Testis (tissue), 3 donors: ENCODE data around the gene COPG2. TPM values are rescaled to one million over a fixed set of nuclear protein-coding genes. Genes with fewer than 3 reads are reported as not detected.

ENCODE experiments used
- DNase-seq: peaks from one replicate; pipeline ENCODE4 v3.0.0-alpha.2; 2019
- H3K27ac ChIP-seq, 2 donors: fragments of 200-600 bp; sonication (generic); one replicate each; pipeline ENCODE4 v1.5.1; 2019
- H3K27me3 ChIP-seq: fragments of 200-600 bp; sonication (generic); one replicate; pipeline ENCODE4 v1.5.1; 2019
- H3K36me3 ChIP-seq: fragments of 200-600 bp; sonication (generic); one replicate; pipeline ENCODE4 v1.5.1; 2017; ENCODE audit warnings: low read depth; ENCODE audit errors: missing control alignments
- H3K4me1 ChIP-seq: fragments of 200-600 bp; sonication (generic); one replicate; pipeline ENCODE4 v1.5.1; 2019
- H3K4me3 ChIP-seq, 2 donors: fragments of 200-600 bp; sonication (generic); one replicate each; pipeline ENCODE4 v1.5.1; 2017 to 2019
- H3K9me3 ChIP-seq: fragments of 200-600 bp; sonication (generic); one replicate; pipeline ENCODE4 v1.5.1; 2017
- POLR2A ChIP-seq: fragments of 450-650 bp; IDR thresholded peaks from one replicate; pipeline ENCODE4 v1.6.1; 2017; ENCODE audit warnings: antibody characterized with exemption, mild to moderate bottlenecking, moderate library complexity
- WGBS, 2 donors: methylation state at CpG; one replicate each; pipeline ENCODE4 v1.1.5; 2018; 5-methylcytosine and 5-hydroxymethylcytosine counted together
- intact Hi-C: fragments of 100-400 bp; cut with DNase I; formaldehyde crosslinking; loops from one replicate; pipeline ENCODE4 v1.15.1; 2023; ENCODE audit warnings: low total_unique reads
- polyA plus RNA-seq: library from polyadenylated mRNA; stranded (reverse); fragments of 350-450 nt; fragmentation: Illumina TruSeq; extraction: RNeasy Lipid Tissue Mini Kit (QIAGEN cat#74804); gene quantifications from one replicate; pipeline ENCODE4 v1.2.3, GENCODE V29; 2014; ENCODE audit warnings: low read depth, low replicate concordance; ENCODE audit not compliant: insufficient read depth
- total RNA-seq, 2 donors: library from RNA; depleted of rRNA; stranded (reverse); fragments of >200 nt; gene quantifications; one replicate each; pipeline ENCODE4 v1.2.3, GENCODE V29; 2016
- TF ChIP-seq, protein P1 (sequence below), 3 experiments: fragments of 450-650 bp in 2 of 3; fragments of 200-600 bp in 1 of 3; sonication (generic) in 1 of 3; IDR thresholded peaks; one replicate each; pipeline ENCODE4 v1.5.1; 2016 to 2019; ENCODE audit warnings: antibody characterized with exemption in 3 of 3, mild to moderate bottlenecking in 2 of 3, moderate library complexity in 1 of 3

COPG2 gene
- total and polyA plus RNA-seq, 3 donors from 2014 or later = 41.8 to 51.0 (median 44.2) TPM

DNA sequence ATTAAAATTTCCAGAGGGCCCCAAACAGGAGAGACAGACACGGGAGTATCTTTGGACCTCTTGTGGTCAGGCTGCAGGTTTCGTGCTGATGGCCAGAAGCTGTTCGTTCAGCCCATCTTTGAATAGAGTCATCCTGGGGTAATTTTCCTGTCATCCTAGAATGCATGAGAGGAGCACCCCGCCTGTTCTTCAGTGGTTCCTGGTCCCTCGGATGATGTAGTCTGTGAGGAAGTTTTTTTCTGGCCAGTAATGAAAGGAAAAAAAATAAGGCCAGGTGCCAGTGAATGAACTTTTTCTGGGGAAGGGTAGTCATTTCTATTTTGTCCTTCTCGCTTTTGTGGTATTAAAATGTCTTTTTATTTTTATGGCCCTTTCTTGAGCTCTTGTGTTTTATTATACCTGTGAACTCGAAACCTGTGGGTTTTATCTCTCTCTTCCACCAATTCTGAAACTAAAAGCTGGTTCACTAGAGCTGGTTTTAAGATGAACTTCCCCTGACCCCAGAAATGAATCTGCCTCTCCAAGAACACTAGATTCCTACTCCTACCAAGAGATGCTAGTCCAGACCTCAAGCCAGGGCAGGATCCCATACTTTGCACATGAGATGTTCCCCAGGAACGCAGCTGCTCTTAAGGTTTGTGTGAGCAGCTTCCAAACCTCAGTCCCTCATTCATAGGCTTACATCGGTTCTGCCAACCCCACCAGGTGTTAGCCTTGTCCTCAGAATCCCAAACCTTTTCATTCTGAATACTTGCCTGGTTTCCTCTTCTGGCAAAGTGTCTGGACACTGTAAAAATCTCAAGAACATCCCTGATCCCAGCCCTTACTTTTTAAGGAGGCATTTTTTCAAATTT, 192.0 kb downstream of the COPG2 start:
- intact Hi-C loops = no loop called here

DNA sequence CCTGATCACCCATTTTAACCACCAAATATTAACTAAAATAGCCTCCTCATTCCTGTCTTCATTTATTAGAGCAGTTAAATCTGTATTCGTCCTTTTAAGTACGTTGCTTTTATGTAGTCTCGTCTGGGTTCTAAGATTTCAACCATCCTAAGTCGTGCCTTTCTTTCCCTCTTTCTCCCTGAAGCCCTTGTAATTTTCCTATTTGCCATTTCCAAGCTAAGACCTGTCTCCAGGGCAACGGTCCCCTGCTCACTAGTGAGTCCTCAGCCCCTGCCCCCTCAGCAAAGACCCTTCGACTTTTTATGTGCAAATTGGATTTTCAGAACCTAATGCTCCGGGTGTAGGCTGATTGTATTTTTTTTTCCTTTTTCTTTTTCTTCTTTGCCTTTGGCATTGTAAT, 192.8 kb downstream of the COPG2 start:
- intact Hi-C loops = no loop called here
- no peaks in the 10 kb centered on the region for H3K9me3 ChIP-seq
- DNase-seq = no peak
- no peak overlapping the region for H3K4me3 ChIP-seq
- no peak for TF ChIP-seq POLR2A
- TF ChIP-seq, protein P1, sequence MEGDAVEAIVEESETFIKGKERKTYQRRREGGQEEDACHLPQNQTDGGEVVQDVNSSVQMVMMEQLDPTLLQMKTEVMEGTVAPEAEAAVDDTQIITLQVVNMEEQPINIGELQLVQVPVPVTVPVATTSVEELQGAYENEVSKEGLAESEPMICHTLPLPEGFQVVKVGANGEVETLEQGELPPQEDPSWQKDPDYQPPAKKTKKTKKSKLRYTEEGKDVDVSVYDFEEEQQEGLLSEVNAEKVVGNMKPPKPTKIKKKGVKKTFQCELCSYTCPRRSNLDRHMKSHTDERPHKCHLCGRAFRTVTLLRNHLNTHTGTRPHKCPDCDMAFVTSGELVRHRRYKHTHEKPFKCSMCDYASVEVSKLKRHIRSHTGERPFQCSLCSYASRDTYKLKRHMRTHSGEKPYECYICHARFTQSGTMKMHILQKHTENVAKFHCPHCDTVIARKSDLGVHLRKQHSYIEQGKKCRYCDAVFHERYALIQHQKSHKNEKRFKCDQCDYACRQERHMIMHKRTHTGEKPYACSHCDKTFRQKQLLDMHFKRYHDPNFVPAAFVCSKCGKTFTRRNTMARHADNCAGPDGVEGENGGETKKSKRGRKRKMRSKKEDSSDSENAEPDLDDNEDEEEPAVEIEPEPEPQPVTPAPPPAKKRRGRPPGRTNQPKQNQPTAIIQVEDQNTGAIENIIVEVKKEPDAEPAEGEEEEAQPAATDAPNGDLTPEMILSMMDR (IDR thresholded peaks at IDR 0.05) = no peak
- H3K27me3 ChIP-seq = no peaks in the 10 kb centered on the region
- 82 to 92% methylated on average over 7 of the region's 7 CpGs for WGBS, 2 donors
- no peak overlapping the region for H3K27ac ChIP-seq
- H3K4me1 ChIP-seq = no peaks in the 10 kb centered on the region
- no peaks in the 10 kb centered on the region for H3K36me3 ChIP-seq

More for the DNA sequence above, 192.0 kb downstream of the COPG2 start:
- no peak for DNase-seq
- Histone ChIP-seq H3K36me3 (no peaks in the 10 kb centered on the region), H3K4me1 (no peaks in the 10 kb centered on the region), H3K4me3 (no peak overlapping the region), H3K27ac (no peak overlapping the region), H3K27me3 (no peaks in the 10 kb centered on the region), H3K9me3 (no peaks in the 10 kb centered on the region)
- WGBS, 2 donors = 75 to 77% methylated on average over 9 of the region's 9 CpGs
- TF ChIP-seq, protein P1 (IDR thresholded peaks at IDR 0.05) = no peak
- TF ChIP-seq POLR2A = no peak

DNA sequence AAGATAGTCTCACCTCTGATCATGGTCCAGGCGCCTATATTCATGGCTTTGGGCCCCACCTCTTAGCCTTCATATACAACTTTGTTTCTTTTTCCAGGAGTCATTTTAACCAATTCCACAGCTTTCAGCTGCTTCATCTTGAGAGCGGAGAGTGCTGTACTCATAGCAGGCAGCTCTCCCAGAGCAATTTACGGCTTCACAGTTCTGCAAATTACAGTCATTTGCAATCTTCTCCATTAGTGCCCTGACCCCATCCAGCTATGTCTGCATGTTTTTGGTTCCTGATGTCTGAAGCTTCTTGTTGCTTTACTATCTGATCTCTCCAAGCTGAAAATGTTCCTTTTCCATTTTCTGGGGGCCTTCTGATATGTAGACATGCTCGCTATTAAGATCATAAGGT, 194.7 kb downstream of the COPG2 start:
- Histone ChIP-seq H3K36me3 (no peaks in the 10 kb centered on the region), H3K9me3 (no peaks in the 10 kb centered on the region), H3K4me3 (no peak overlapping the region), H3K4me1 (no peaks in the 10 kb centered on the region), H3K27me3 (no peaks in the 10 kb centered on the region), H3K27ac (no peak overlapping the region)
- no peak for DNase-seq
- intact Hi-C loops = no loop called here
- 33 to 50% methylated on average over 4 of the region's 4 CpGs for WGBS, 2 donors
- no peak for TF ChIP-seq POLR2A
- TF ChIP-seq, protein P1 (IDR thresholded peaks at IDR 0.05) = no peak

DNA sequence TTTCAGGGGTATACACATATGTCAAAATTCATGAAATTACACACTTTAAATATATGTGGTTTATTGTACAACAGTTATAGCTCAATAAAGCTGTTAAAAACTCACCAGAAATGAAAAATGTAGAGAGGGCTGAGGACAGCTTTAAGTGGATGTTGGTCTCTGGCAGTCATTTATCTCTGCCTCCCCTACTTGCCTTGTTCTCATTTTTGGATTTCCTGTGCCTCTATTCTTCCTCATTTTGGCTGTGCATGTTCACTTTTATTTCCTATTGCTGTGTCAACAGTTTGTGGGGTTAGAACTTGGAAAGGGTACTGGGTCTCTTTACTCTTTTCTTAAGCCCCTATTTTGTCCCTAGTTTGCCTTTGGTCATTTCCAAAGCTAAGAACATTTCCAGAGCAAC, 195.3 kb downstream of the COPG2 start:
- Histone ChIP-seq H3K9me3 (no peaks in the 10 kb centered on the region), H3K4me1 (no peaks in the 10 kb centered on the region), H3K4me3 (no peak overlapping the region), H3K27me3 (no peaks in the 10 kb centered on the region), H3K27ac (no peak overlapping the region), H3K36me3 (no peaks in the 10 kb centered on the region)
- intact Hi-C loops = no loop called here
- DNase-seq = no peak
- TF ChIP-seq POLR2A = no peak
- TF ChIP-seq, protein P1 (IDR thresholded peaks at IDR 0.05) = no peak

DNA sequence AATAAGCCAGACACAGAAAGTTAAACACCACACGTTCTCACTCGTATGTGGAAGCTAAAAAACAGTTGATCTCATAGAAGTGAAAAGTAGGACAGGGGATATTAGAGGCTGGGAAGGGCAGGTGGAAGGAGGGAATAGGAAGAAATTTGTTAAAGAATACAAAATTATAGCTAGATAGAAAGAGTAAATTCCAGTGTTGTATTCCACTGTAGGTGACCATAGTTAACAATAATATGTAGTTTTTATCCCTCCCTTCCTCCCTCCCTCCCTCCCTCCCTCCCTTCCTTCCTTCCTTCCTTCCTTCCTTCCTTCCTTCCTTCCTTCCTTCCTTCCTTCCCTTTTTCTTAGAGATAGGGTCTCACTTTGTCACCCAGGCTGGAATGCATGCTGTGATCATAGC, 196.6 kb downstream of the COPG2 start:
- intact Hi-C loops = no loop called here
- Histone ChIP-seq H3K9me3 (no peaks in the 10 kb centered on the region), H3K36me3 (no peaks in the 10 kb centered on the region), H3K4me3 (no peak overlapping the region), H3K27ac (no peak overlapping the region), H3K27me3 (no peaks in the 10 kb centered on the region), H3K4me1 (no peaks in the 10 kb centered on the region)
- WGBS, 2 donors = 84 to 96% methylated on average over 2 of the region's 2 CpGs
- TF ChIP-seq, protein P1 (IDR thresholded peaks at IDR 0.05) = no peak
- no peak for TF ChIP-seq POLR2A
- DNase-seq = no peak
